CD4-positive, alpha-beta T cell treated with Interleukin-15 for 1 hour (primary cell): ENCODE results near the gene PPIL4.

ENCODE experiments used
- DNase-seq: peaks from one replicate; pipeline ENCODE4 v3.0.0-alpha.2; 2020

PPIL4 gene

GRCh38 chr6:149545754-149546471, at the start of gene PPIL4:
PPIL4 (minus strand) TSS chr6:149546043; CDS start chr6:149546005, 38 bp downstream.
- DNase-seq: peak; percentile 96

- no peak for DNase-seq
Measured at GRCh38 chr6:149593408-149593807, 47.6 kb upstream of the PPIL4 start.

- no peak for DNase-seq
Measured at GRCh38 chr6:149592983-149593382, 47.1 kb upstream of the PPIL4 start.

- no peak for DNase-seq
Measured at GRCh38 chr6:149586149-149586548, 40.3 kb upstream of the PPIL4 start.

GRCh38 chr6:149581349-149581748, 35.5 kb upstream of the PPIL4 start:
- DNase-seq: no peak

GRCh38 chr6:149580880-149581279, 35.0 kb upstream of the PPIL4 start:
- no peak for DNase-seq

- no peak for DNase-seq
Measured at GRCh38 chr6:149567945-149568585, 22.2 kb upstream of the PPIL4 start.

GRCh38 chr6:149567194-149567586, 21.3 kb upstream of the PPIL4 start:
- DNase-seq: no peak

- peak; percentile 47 for DNase-seq
Measured at GRCh38 chr6:149566410-149567193, 20.8 kb upstream of the PPIL4 start.

GRCh38 chr6:149565527-149566409, 19.9 kb upstream of the PPIL4 start, which contains the start of gene GINM1:
GINM1 (plus strand) TSS chr6:149566375; CDS start chr6:149566415, 40 bp downstream.
- peak; percentile 95 for DNase-seq

- DNase-seq: no peak
Measured at GRCh38 chr6:149563928-149564325, 18.1 kb upstream of the PPIL4 start.

- DNase-seq: no peak
Measured at GRCh38 chr6:149563203-149563927, 17.5 kb upstream of the PPIL4 start.

GRCh38 chr6:149560736-149561135, 14.9 kb upstream of the PPIL4 start:
- no peak for DNase-seq

GRCh38 chr6:149559389-149559788, 13.5 kb upstream of the PPIL4 start:
- no peak for DNase-seq

- DNase-seq: no peak
Measured at GRCh38 chr6:149558029-149558428, 12.2 kb upstream of the PPIL4 start.

- no peak for DNase-seq
Measured at GRCh38 chr6:149551920-149552319, 6.1 kb upstream of the PPIL4 start.

- peak; percentile 85 for DNase-seq
Measured at GRCh38 chr6:149545258-149545753, 537 bp downstream of the PPIL4 start.

GRCh38 chr6:149544646-149545257, 1.1 kb downstream of the PPIL4 start:
- DNase-seq: no peak

- DNase-seq: no peak
Measured at GRCh38 chr6:149541139-149541538, 4.7 kb downstream of the PPIL4 start.

GRCh38 chr6:149534742-149535141, 11.1 kb downstream of the PPIL4 start:
- no peak for DNase-seq

GRCh38 chr6:149529650-149530049, 16.2 kb downstream of the PPIL4 start:
- DNase-seq: no peak
